Fibroblast of lung (primary cell): Measurements from ENCODE around the gene ZNF300.

Source experiments
- EZH2 ChIP-seq: IDR thresholded peaks from 2 replicates; pipeline ENCODE4 v1.5.1; 2012; ENCODE audit warnings: low read length, control low read depth, mild to moderate bottlenecking; ENCODE audit errors: missing control alignments
- TF ChIP-seq, protein P1 (sequence below), 2 donors: IDR thresholded peaks in 1 of 2; conservative IDR thresholded peaks in 1 of 2; 1 replicate in 1 of 2; 2 replicates in 1 of 2; pipeline ENCODE4 v1.5.1; 2011 to 2012; ENCODE audit warnings: low read length in 2 of 2, control low read depth in 1 of 2, inconsistent platforms in 1 of 2, low read depth in 1 of 2, mild to moderate bottlenecking in 1 of 2

DNA sequence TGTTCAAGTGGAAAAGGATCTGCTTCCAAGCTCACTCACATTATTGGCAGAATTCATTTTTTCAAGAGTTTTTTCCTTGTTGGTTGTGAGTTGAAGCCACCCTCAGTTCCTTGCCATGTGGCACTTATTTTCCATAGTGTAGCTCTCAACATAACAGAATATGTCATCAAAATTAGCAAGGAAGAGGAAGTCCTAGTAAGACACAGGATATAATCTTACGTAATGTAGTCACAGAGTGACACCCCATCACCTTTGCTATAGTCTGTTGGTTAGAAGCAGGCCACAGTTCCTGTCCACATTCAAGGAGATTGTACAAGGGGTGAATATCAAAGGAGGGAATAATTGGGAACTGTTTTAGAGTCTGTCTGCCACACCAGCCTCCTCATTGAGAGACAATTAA is 42.7 kb downstream of the ZNF300 start:
- TF ChIP-seq, protein P1, sequence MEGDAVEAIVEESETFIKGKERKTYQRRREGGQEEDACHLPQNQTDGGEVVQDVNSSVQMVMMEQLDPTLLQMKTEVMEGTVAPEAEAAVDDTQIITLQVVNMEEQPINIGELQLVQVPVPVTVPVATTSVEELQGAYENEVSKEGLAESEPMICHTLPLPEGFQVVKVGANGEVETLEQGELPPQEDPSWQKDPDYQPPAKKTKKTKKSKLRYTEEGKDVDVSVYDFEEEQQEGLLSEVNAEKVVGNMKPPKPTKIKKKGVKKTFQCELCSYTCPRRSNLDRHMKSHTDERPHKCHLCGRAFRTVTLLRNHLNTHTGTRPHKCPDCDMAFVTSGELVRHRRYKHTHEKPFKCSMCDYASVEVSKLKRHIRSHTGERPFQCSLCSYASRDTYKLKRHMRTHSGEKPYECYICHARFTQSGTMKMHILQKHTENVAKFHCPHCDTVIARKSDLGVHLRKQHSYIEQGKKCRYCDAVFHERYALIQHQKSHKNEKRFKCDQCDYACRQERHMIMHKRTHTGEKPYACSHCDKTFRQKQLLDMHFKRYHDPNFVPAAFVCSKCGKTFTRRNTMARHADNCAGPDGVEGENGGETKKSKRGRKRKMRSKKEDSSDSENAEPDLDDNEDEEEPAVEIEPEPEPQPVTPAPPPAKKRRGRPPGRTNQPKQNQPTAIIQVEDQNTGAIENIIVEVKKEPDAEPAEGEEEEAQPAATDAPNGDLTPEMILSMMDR (conservative IDR thresholded peaks at IDR 0.05 in 1 of 2, IDR thresholded peaks at IDR 0.05 in 1 of 2; ENCODE audit: low read depth in 1 of 2, low read length in 2 of 2) = no peak
- TF ChIP-seq EZH2 = no peak
